HCT116 (cell line): Measurements from ENCODE around the gene RALGPS1. TPM values are rescaled to one million over a fixed set of nuclear protein-coding genes. Genes with fewer than 3 reads are reported as not detected.

Experiments used
- ATAC-seq: fragments of 200-7000 bp; cut with Tn5 transposase; 2 replicates; pipeline ENCODE4 v1.9.1; 2020; ENCODE audit warnings: mild to moderate bottlenecking, moderate library complexity
- BruUV-seq: library from RNA; stranded (reverse); fragments of 400-500 nt; replicated peaks from 2 replicates; lab custom pipeline; 2021; lab: Mats Ljungman, UMichigan
- CTCF ChIA-PET: fragments of 300-600 bp; sonication (Branson Sonifier 250); formaldehyde crosslinking; loops from one replicate; lab custom pipeline; 2021; ENCODE audit warnings: antibody characterized with exemption; lab: Charles Lee
- POLR2A ChIA-PET: fragments of 300-600, 350-600 bp; sonication (Branson Sonifier 250); formaldehyde crosslinking; loops from one replicate; lab custom pipeline; 2021; ENCODE audit warnings: antibody characterized with exemption; lab: Charles Lee
- RAD21 ChIA-PET, 2 experiments: fragments of 300-600 bp; sonication (Branson Sonifier 250); formaldehyde crosslinking; loops; one replicate each; lab custom pipeline; 2023; ENCODE audit warnings: low total read pairs in 2 of 2; ENCODE audit not compliant: uncharacterized antibody in 2 of 2, unreplicated experiment in 2 of 2, low non-redundant PET in 1 of 2; lab: Charles Lee
- DNase-seq: peaks from one replicate; pipeline ENCODE4 v3.0.0-alpha.2; 2010; ENCODE audit warnings: low read depth, low spot score
- H2AFZ ChIP-seq: fragments of 200-600 bp; shearing (Covaris generic), sonication (generic); 2 replicates; pipeline ENCODE4 v1.6.1; 2017; ENCODE audit warnings: low read depth, mixed run types, mixed read lengths, antibody characterized with exemption, low read length; ENCODE audit not compliant: poor library complexity, severe bottlenecking
- H3K27ac ChIP-seq: 2 replicates; pipeline ENCODE4 v1.5.1; 2012; ENCODE audit warnings: low read depth, low read length
- H3K27me3 ChIP-seq: fragments of 200-600 bp; sonication (generic); 2 replicates; pipeline ENCODE4 v1.6.1; 2016; ENCODE audit warnings: mixed run types, low read length, mixed read lengths; ENCODE audit not compliant: insufficient read depth
- H3K36me3 ChIP-seq, 2 experiments: fragments of 200-500 bp in 1 of 2; fragments of 200-600 bp in 1 of 2; sonication (Bioruptor generic) in 1 of 2; sonication (generic) in 1 of 2; 2 replicates each; pipeline versions ENCODE4 v1.5.1 to v1.6.1; 2014 to 2016; ENCODE audit warnings: low read length in 2 of 2, inconsistent platforms in 1 of 2, mixed read lengths in 1 of 2, mixed run types in 1 of 2; ENCODE audit not compliant: insufficient read depth in 2 of 2, control insufficient read depth in 1 of 2
- H3K4me1 ChIP-seq, 2 experiments: fragments of 200-600 bp in 1 of 2; sonication (generic) in 1 of 2; 2 replicates each; pipeline versions ENCODE4 v1.5.1 to v1.6.1; 2012 to 2017; ENCODE audit warnings: low read length in 2 of 2, inconsistent platforms in 1 of 2, mild to moderate bottlenecking in 1 of 2, mixed read lengths in 1 of 2, mixed run types in 1 of 2, moderate library complexity in 1 of 2; ENCODE audit not compliant: insufficient read depth in 2 of 2, control insufficient read depth in 1 of 2
- H3K4me2 ChIP-seq: fragments of 200-600 bp; sonication (generic); 2 replicates; pipeline ENCODE4 v1.6.1; 2017; ENCODE audit warnings: mixed run types, low read length, mixed read lengths
- H3K4me3 ChIP-seq, 2 experiments: fragments of 200-600 bp in 1 of 2; sonication (generic) in 1 of 2; replicated peaks in 1 of 2; 2 replicates each; pipeline ENCODE4 v1.5.1; 2011 to 2016; ENCODE audit warnings: low read length in 2 of 2, control low read depth in 1 of 2, low read depth in 1 of 2, mild to moderate bottlenecking in 1 of 2, mixed read lengths in 1 of 2, mixed run types in 1 of 2
- H3K79me2 ChIP-seq: fragments of 200-600 bp; sonication (generic); 2 replicates; pipeline ENCODE4 v1.6.1; 2017; ENCODE audit warnings: mild to moderate bottlenecking, mixed run types, low read length, moderate library complexity, mixed read lengths; ENCODE audit not compliant: insufficient read depth
- H3K9ac ChIP-seq: fragments of 200-600 bp; sonication (generic); 2 replicates; pipeline ENCODE4 v1.6.1; 2016; ENCODE audit warnings: low read length, mixed read lengths
- H3K9me2 ChIP-seq: fragments of 200-600 bp; sonication (generic), shearing (Covaris generic); 2 replicates; pipeline ENCODE4 v1.6.1; 2017; ENCODE audit warnings: mixed run types, mild to moderate bottlenecking, moderate library complexity; ENCODE audit not compliant: insufficient read depth
- H3K9me3 ChIP-seq, 2 experiments: fragments of 200-500 bp in 1 of 2; fragments of 200-600 bp in 1 of 2; sonication (Bioruptor generic) in 1 of 2; sonication (generic) in 1 of 2; 2 replicates each; pipeline ENCODE4 v1.6.1; 2014 to 2017; ENCODE audit warnings: low read length in 2 of 2, mixed read lengths in 2 of 2, inconsistent platforms in 1 of 2, low read depth in 1 of 2, mild to moderate bottlenecking in 1 of 2, mixed run types in 1 of 2, moderate library complexity in 1 of 2; ENCODE audit not compliant: control insufficient read depth in 1 of 2, insufficient read depth in 1 of 2
- H4K20me1 ChIP-seq: fragments of 200-600 bp; sonication (generic), shearing (Covaris generic); 2 replicates; pipeline ENCODE4 v1.6.1; 2017; ENCODE audit warnings: mixed run types, mild to moderate bottlenecking, moderate library complexity; ENCODE audit not compliant: insufficient read depth
- CBX3 ChIP-seq: IDR thresholded peaks from 2 replicates; pipeline ENCODE4 v1.6.1; 2012; ENCODE audit warnings: low read depth
- CEBPB ChIP-seq: IDR thresholded peaks from 2 replicates; pipeline ENCODE4 v1.6.1; 2012; ENCODE audit warnings: low read depth
- EGR1 ChIP-seq: IDR thresholded peaks from 2 replicates; pipeline ENCODE4 v1.6.1; 2012; ENCODE audit warnings: low read depth
- EZH2 ChIP-seq: fragments of 200-600 bp; sonication (generic); IDR thresholded peaks from 2 replicates; pipeline ENCODE4 v1.6.1; 2017; ENCODE audit warnings: antibody characterized with exemption, mixed run types
- EZH2phosphoT487 ChIP-seq: fragments of 200-600 bp; IDR thresholded peaks from 2 replicates; pipeline ENCODE4 v1.6.1; 2018; ENCODE audit warnings: antibody characterized with exemption, borderline replicate concordance
- FOSL1 ChIP-seq: IDR thresholded peaks from 2 replicates; pipeline ENCODE4 v1.6.1; 2012; ENCODE audit warnings: low read depth
- JUND ChIP-seq: IDR thresholded peaks from 2 replicates; pipeline ENCODE4 v1.6.1; 2012
- YY1 ChIP-seq: IDR thresholded peaks from 2 replicates; pipeline ENCODE4 v1.6.1; 2011; ENCODE audit warnings: low read length, low read depth, moderate library complexity, mild to moderate bottlenecking; ENCODE audit not compliant: insufficient replicate concordance; ENCODE audit errors: extremely low read depth
- intact Hi-C: fragments of 100-400 bp; cut with micrococcal nuclease; formaldehyde crosslinking; loops from 2 replicates; pipeline ENCODE4 v1.10.0; 2022
- total RNA-seq: library from RNA; stranded (reverse); gene quantifications from one replicate; pipeline ENCODE4 v1.2.1, GENCODE V29; 2021; ENCODE audit not compliant: unreplicated experiment
- TF ChIP-seq, protein P1 (sequence below): IDR thresholded peaks from 2 replicates; pipeline ENCODE4 v1.6.1; 2012

The RALGPS1 gene
- total RNA-seq, 1 experiment from 2014 or later, result 7.6 TPM

DNA sequence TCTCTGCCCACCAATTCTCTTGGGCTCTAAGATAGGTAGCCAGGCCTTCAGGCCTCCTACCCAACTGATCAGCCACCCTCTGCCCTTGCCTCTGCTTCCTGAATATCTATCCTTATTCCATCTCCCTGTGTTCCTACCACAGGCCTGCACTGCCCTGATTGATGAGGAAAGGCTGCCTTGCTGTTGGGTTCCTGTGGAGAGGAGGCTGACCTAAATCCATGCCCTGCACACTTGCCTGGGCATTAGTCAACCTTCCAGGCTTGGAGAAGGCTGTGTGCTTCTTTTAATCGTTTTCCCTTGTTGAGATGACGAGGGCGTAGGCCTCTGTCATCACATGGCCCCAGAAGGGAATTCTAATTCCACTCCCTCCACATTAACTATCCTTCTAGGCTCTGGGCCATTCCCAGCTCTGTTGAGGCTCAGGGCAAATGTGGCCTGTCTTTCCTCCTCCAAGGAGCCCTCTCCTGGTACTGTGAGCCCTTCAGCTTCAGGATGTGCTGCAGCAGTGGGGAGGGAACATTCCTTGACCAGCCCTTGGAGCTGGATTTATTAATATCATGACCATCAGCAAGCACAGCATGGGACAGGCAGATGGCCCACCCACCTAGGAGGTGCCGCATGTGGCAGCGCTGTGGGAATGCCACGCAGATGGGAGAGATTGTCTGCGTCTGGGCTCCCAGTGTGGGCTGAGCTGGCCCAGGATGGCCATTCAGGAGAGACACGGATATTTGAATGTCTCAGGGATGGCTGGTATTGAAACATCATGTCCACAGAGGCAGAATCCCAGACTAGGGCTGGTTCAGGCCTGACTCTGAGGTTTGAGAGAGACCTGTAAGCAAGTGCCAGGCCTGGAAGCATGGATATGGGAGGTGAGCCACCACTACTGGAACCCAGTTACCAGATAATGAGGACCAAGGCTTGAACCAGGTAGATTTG, 166.9 kb downstream of the RALGPS1 start:
- CTCF ChIA-PET, result no interaction called here
- intact Hi-C loops, result no loop called here
- no peak overlapping the region for H2AFZ ChIP-seq
- peaks cover 0 to 2% of the 10 kb centered on the region in 2 experiments; a peak in 2 of 4 replicates for H3K4me1 ChIP-seq
- no peak overlapping the region for H3K4me2 ChIP-seq
- no peaks in the 10 kb centered on the region for H4K20me1 ChIP-seq
- no peak for TF ChIP-seq EZH2phosphoT487
- no peak for TF ChIP-seq YY1
- TF ChIP-seq, protein P1, sequence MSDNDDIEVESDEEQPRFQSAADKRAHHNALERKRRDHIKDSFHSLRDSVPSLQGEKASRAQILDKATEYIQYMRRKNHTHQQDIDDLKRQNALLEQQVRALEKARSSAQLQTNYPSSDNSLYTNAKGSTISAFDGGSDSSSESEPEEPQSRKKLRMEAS, result no peak
- TF ChIP-seq CEBPB, result no peak
- TF ChIP-seq CBX3, result no peak
- no peak for TF ChIP-seq EZH2
- no peak for TF ChIP-seq FOSL1
- no peak for TF ChIP-seq JUND
- TF ChIP-seq EGR1, result no peak
- H3K9ac ChIP-seq, result no peak overlapping the region
- H3K36me3 ChIP-seq, result no peaks in the 10 kb centered on the region
- POLR2A ChIA-PET, result no interaction called here
- no peak for ATAC-seq
- DNase-seq, result no peak
- H3K27me3 ChIP-seq, result no peaks in the 10 kb centered on the region
- no peaks in the 10 kb centered on the region for H3K79me2 ChIP-seq
- BruUV-seq, result no TSS peak
- no peaks in the 10 kb centered on the region for H3K9me3 ChIP-seq
- no peak overlapping the region for H3K4me3 ChIP-seq
- RAD21 ChIA-PET, result no interaction called here
- no peaks in the 10 kb centered on the region for H3K9me2 ChIP-seq
- no peak overlapping the region for H3K27ac ChIP-seq
